ENCODE measurements around the gene PLXNA4. TPM values are rescaled to one million over a fixed set of nuclear protein-coding genes. Genes with fewer than 3 reads are reported as not detected.

PLXNA4 gene
- total and polyA plus RNA-seq, 2 experiments from 2014 or later: 0.08 to 0.80 TPM

- TF ChIP-seq ZNF462 (CRISPR knock-in tag; IDR thresholded peaks at IDR 0.05): no peak
- TF ChIP-seq JUNB (IDR thresholded peaks at IDR 0.05; ENCODE audit: unreplicated experiment): no peak
Observed at GRCh38 chr7:132381742-132382472, 194.4 kb downstream of the PLXNA4 start (continued).

DNA sequence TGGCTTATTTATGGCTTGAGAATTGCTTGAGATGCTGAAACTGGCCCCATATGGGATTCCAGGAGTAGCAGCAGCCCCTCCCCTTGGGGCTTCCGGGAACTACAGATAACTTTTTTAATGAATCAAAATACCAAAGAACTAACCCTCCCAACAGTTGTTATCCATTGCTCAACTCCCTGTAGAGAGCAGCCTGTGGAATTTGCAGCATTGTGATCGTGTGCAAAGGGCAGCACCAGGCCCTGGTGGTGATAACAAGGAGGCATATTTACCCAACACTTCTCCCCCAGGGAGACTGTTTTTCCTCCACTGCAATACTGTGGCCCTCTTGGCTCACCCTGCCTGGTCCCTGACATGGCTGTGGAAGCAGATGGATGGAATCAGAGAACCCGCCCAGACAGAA lies 196.2 kb downstream of the PLXNA4 start:
- ATAC-seq: peak; percentile 86
- no peak for TF ChIP-seq JUNB (IDR thresholded peaks at IDR 0.05; ENCODE audit: unreplicated experiment)
- TF ChIP-seq, protein P1, sequence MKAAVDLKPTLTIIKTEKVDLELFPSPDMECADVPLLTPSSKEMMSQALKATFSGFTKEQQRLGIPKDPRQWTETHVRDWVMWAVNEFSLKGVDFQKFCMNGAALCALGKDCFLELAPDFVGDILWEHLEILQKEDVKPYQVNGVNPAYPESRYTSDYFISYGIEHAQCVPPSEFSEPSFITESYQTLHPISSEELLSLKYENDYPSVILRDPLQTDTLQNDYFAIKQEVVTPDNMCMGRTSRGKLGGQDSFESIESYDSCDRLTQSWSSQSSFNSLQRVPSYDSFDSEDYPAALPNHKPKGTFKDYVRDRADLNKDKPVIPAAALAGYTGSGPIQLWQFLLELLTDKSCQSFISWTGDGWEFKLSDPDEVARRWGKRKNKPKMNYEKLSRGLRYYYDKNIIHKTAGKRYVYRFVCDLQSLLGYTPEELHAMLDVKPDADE (IDR thresholded peaks at IDR 0.05): no peak
- no peak for TF ChIP-seq STAT1 (IDR thresholded peaks at IDR 0.05; ENCODE audit: unreplicated experiment)
- no peak for TF ChIP-seq POLR2AphosphoS5 (IDR thresholded peaks at IDR 0.05; ENCODE audit: low read depth)
- TF ChIP-seq ZNF462 (CRISPR knock-in tag; IDR thresholded peaks at IDR 0.05): no peak

More for the DNA sequence above, 196.2 kb downstream of the PLXNA4 start:
- peaks cover 18% of the 10 kb centered on the region for H3K4me1 ChIP-seq (ENCODE audit: insufficient read depth)
- H4K20me1 ChIP-seq (replicated peaks; ENCODE audit: insufficient read depth): no peaks in the 10 kb centered on the region
- H3K9me2 ChIP-seq (ENCODE audit: insufficient read depth): peaks cover 4% of the 10 kb centered on the region; the same call in 1 of the 2 replicates
- no peak overlapping the region for H3K4me2 ChIP-seq
- H3K27me3 ChIP-seq (ENCODE audit: insufficient read depth): no peaks in the 10 kb centered on the region
- no peaks in the 10 kb centered on the region for H3F3A ChIP-seq (replicated peaks; ENCODE audit: low read depth)
- no peaks in the 10 kb centered on the region for H3K36me3 Mint-ChIP-seq (ENCODE audit: low read depth)
- DNase-seq (ENCODE audit: low spot score): peak; percentile 53
- peak overlapping the region; percentile 47 for H3K27ac ChIP-seq (ENCODE audit: low read depth)
- no peak overlapping the region for H3K27ac Mint-ChIP-seq
- no peaks in the 10 kb centered on the region for H3K36me3 ChIP-seq (ENCODE audit: insufficient read depth)
- H3K4me3 ChIP-seq: no peak overlapping the region
- peaks cover 21% of the 10 kb centered on the region; the same call in 2 of the 3 replicates for H3K4me1 Mint-ChIP-seq
- no peaks in the 10 kb centered on the region for H3K79me2 ChIP-seq (replicated peaks; ENCODE audit: insufficient read depth)
- no peak overlapping the region for H3K4me3 Mint-ChIP-seq
- H3K9me3 Mint-ChIP-seq: no peaks in the 10 kb centered on the region
- no peak overlapping the region for H2AFZ ChIP-seq
- peaks cover 8% of the 10 kb centered on the region for H3K27me3 Mint-ChIP-seq (ENCODE audit: insufficient read depth, low read depth, poor library complexity)

Measured in GM23338 (cell line).